ENCODE data around the gene MBD2. TPM values are rescaled to one million over a fixed set of nuclear protein-coding genes. Genes with fewer than 3 reads are reported as not detected.

The MBD2 gene
- total and polyA plus RNA-seq, 2 of the 8 experiments (the other 6 are each of a cell fraction or from before 2014, with no cell fraction given), result 36.2 to 52.7 TPM

GRCh38 chr18:54162431-54162830, 62.0 kb downstream of the MBD2 start:
- POLR2A ChIA-PET (ENCODE audit: partially characterized antibody), result no interaction called here
- TF ChIP-seq CHD1 (IDR thresholded peaks at IDR 0.05; ENCODE audit: low read depth, low read length) (no peak), BRCA1 (IDR thresholded peaks at IDR 0.05; ENCODE audit: low read depth, low read length) (no peak), KDM5A (IDR thresholded peaks at IDR 0.05; ENCODE audit: low read length) (no peak)
- TF ChIP-seq, protein P1, sequence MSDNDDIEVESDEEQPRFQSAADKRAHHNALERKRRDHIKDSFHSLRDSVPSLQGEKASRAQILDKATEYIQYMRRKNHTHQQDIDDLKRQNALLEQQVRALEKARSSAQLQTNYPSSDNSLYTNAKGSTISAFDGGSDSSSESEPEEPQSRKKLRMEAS (IDR thresholded peaks at IDR 0.05), result no peak
- CTCF ChIA-PET (ENCODE audit: partially characterized antibody), result no interaction called here

More at GRCh38 chr18:54162431-54162830, 62.0 kb downstream of the MBD2 start:
- FAIRE-seq (no peak), DNase-seq (ENCODE audit: low read depth in 1 of 2, low spot score in 2 of 2) (no peak)
- Histone ChIP-seq H3K23ac (ENCODE audit: insufficient read length) (no peak overlapping the region), H3K23me2 (ENCODE audit: low read depth, low read length) (no peaks in the 10 kb centered on the region), H4K91ac (replicated peaks; ENCODE audit: insufficient read length, low read length) (no peak overlapping the region), H3K27me3 (replicated peaks in 1 of 4; ENCODE audit: control insufficient read depth in 3 of 4, extremely low read depth in 1 of 4, insufficient read depth in 3 of 4, low read length in 3 of 4) (no peaks in the 10 kb centered on the region), H3K14ac (ENCODE audit: insufficient read length) (no peak overlapping the region), H3K27ac (ENCODE audit: low read depth, low read length) (no peak overlapping the region), H2BK120ac (replicated peaks; ENCODE audit: low read depth, low read length) (no peak overlapping the region), H3K9me3 (ENCODE audit: insufficient read depth in 2 of 2, low read depth in 1 of 2, low read length in 1 of 2) (no peaks in the 10 kb centered on the region), H3K4ac (replicated peaks; ENCODE audit: insufficient read length, low read depth, low read length) (no peak overlapping the region), H2BK15ac (ENCODE audit: low read length) (no peak overlapping the region), H4K8ac (ENCODE audit: extremely low read depth, insufficient read depth, low read length) (no peak overlapping the region), H4K20me1 (replicated peaks in 1 of 2; ENCODE audit: control insufficient read depth in 1 of 2, insufficient read depth in 2 of 2, low read length in 2 of 2) (no peaks in the 10 kb centered on the region), H3K36me3 (ENCODE audit: control insufficient read depth in 2 of 4, insufficient read depth in 4 of 4, low read length in 3 of 4) (no peaks in the 10 kb centered on the region), H2BK20ac (ENCODE audit: low read length) (no peak overlapping the region), H3K79me1 (ENCODE audit: low read depth, low read length) (no peaks in the 10 kb centered on the region), H2AFZ (ENCODE audit: low read length) (no peak overlapping the region), H3K4me1 (replicated peaks in 1 of 4; ENCODE audit: control insufficient read depth in 3 of 4, insufficient read depth in 4 of 4, low read length in 3 of 4) (no peaks in the 10 kb centered on the region), H2AK5ac (ENCODE audit: low read depth, low read length) (no peak overlapping the region), H2BK12ac (ENCODE audit: low read depth, low read length) (no peak overlapping the region), H3K9ac (replicated peaks in 1 of 4; ENCODE audit: extremely low read depth in 1 of 4, low read depth in 3 of 4, low read length in 3 of 4) (no peak overlapping the region), H3K4me3 (ENCODE audit: extremely low read depth in 1 of 4, insufficient read depth in 2 of 4, low read depth in 3 of 4, low read length in 4 of 4) (no peak overlapping the region), H2BK5ac (ENCODE audit: low read depth, low read length) (no peak overlapping the region), H3K56ac (replicated peaks; ENCODE audit: insufficient read length, low read depth, low read length) (no peak overlapping the region), H3K4me2 (ENCODE audit: insufficient read depth in 1 of 2, low read depth in 2 of 2, low read length in 2 of 2) (no peak overlapping the region), H4K5ac (ENCODE audit: insufficient read length, low read depth, low read length) (no peak overlapping the region), H3K79me2 (ENCODE audit: control insufficient read depth in 1 of 2, insufficient read depth in 2 of 2, low read length in 2 of 2) (no peaks in the 10 kb centered on the region), H3K18ac (ENCODE audit: extremely low read depth, low read length) (no peak overlapping the region)
- 90% methylated on average over 2 of the region's 2 CpGs; no CpG with 5 or more reads in 1 of the 2 experiments for WGBS, 2 experiments (ENCODE audit: extremely low coverage in 1 of 2, insufficient coverage in 1 of 2, insufficient read length in 1 of 2, insufficient replicate concordance in 2 of 2, low coverage in 1 of 2, low lambda C conversion rate in 2 of 2, missing lambda C conversion rate in 1 of 2)

Measured in H1 (cell line).